Small intestine (tissue), 7 donors: Measurements from ENCODE around the gene TRIOBP. TPM values are rescaled to one million over a fixed set of nuclear protein-coding genes. Genes with fewer than 3 reads are reported as not detected.

Experiments
- DNase-seq, 2 donors: peaks; one replicate each; pipeline versions ENCODE4 v3.0.0 to v3.0.0-alpha.2; 2013
- FAIRE-seq: peaks from 2 replicates; lab custom pipeline; 2012; peaks lifted over from hg19 to GRCh38; lab: Jason Lieb, UNC
- H3K27ac ChIP-seq, 3 donors: one replicate each; pipeline ENCODE4 v1.5.1; 2013; ENCODE audit warnings: low read length in 2 of 3, mild to moderate bottlenecking in 2 of 3, control low read depth in 1 of 3, inconsistent platforms in 1 of 3, low read depth in 1 of 3, moderate library complexity in 1 of 3
- H3K27me3 ChIP-seq, 3 donors: one replicate each; pipeline ENCODE4 v1.6.1; 2013; ENCODE audit warnings: low read length in 3 of 3, inconsistent platforms in 1 of 3; ENCODE audit not compliant: control insufficient read depth in 3 of 3, insufficient read depth in 3 of 3
- H3K36me3 ChIP-seq, 3 donors: one replicate each; pipeline ENCODE4 v1.6.1; 2013; ENCODE audit warnings: low read length in 3 of 3, inconsistent platforms in 1 of 3, low read depth in 1 of 3, mild to moderate bottlenecking in 1 of 3, moderate library complexity in 1 of 3; ENCODE audit not compliant: control insufficient read depth in 3 of 3, insufficient read depth in 2 of 3
- H3K4me1 ChIP-seq, 3 donors: one replicate each; pipeline ENCODE4 v1.6.1; 2013; ENCODE audit warnings: low read length in 2 of 3, inconsistent platforms in 1 of 3, low read depth in 1 of 3, mild to moderate bottlenecking in 1 of 3, moderate library complexity in 1 of 3; ENCODE audit not compliant: control insufficient read depth in 3 of 3, insufficient read depth in 2 of 3
- H3K4me3 ChIP-seq, 3 donors: one replicate each; pipeline ENCODE4 v1.5.1; 2013; ENCODE audit warnings: low read length in 3 of 3, control low read depth in 1 of 3, inconsistent platforms in 1 of 3, low read depth in 1 of 3, mild to moderate bottlenecking in 1 of 3, moderate library complexity in 1 of 3
- H3K9me3 ChIP-seq, 2 donors: one replicate each; pipeline ENCODE4 v1.6.1; 2013; ENCODE audit warnings: low read depth in 1 of 2, low read length in 1 of 2; ENCODE audit not compliant: control insufficient read depth in 2 of 2, insufficient read depth in 1 of 2
- WGBS, 3 donors: extraction: QIAGEN DNeasy Blood & Tissue Kit; methylation state at CpG; one replicate each; pipeline ENCODE4 v1.1.7; 2013; 5-methylcytosine and 5-hydroxymethylcytosine counted together
- polyA plus RNA-seq, 4 donors: library from polyadenylated mRNA; stranded (reverse) in 3 of 4; unstranded in 1 of 4; fragments of 200-250 nt in 3 of 4; fragments of 120-200 nt in 1 of 4; gene quantifications; one replicate each; pipeline versions ENCODE4 v1.2.1 to v1.2.3, GENCODE V29; 2013
- donor health status: healthy with polysubstance abuse.
- donor health status: control.
- donor health status: control.
- donor health status: Bipolar disorder and iron deficiency.
- donor health status: healthy.

Gene TRIOBP
- polyA plus RNA-seq, 4 donors = 20.4 to 46.8 (median 35.2) TPM

DNA sequence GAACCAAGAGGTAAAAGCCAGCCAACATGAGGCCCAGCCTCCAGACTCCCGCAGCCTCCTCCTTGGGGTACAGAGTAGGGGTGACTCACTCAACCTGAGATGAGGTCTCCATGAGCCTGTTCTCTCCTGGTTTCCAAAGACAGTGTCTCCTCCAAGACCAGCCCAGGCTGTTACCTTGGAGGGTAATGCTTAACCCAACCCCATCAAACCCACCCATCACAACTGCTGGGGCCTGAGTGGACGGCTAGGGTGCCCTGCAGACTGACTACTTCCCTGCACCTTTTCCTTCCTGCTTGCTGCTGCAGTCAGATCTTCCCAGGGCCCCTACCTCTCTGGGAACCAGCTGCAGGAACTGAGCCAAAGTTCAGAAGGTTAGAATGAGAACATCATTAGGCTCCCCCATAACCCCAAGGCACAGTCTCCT lies 15.8 kb upstream of the TRIOBP start:
- Histone ChIP-seq H3K27me3 (no peaks in the 10 kb centered on the region), H3K36me3 (peaks cover 0 to 11% (median 0%) of the 10 kb centered on the region in 3 donors), H3K27ac (peak overlapping the region in 1 of 3 donors; percentile 17), H3K9me3 (no peaks in the 10 kb centered on the region), H3K4me1 (peaks cover 0 to 23% (median 3%) of the 10 kb centered on the region in 3 donors), H3K4me3 (no peak overlapping the region)
- 21 to 65% (median 42%) methylated on average over 2 of the region's 2 CpGs for WGBS, 3 donors
- FAIRE-seq = no peak
- DNase-seq = peak in 1 of 2 donors; percentile 56

- Histone ChIP-seq H3K4me1 (peaks cover 0 to 23% (median 3%) of the 10 kb centered on the region in 3 donors), H3K36me3 (peaks cover 0 to 11% (median 0%) of the 10 kb centered on the region in 3 donors), H3K4me3 (no peak overlapping the region), H3K27ac (no peak overlapping the region), H3K27me3 (no peaks in the 10 kb centered on the region), H3K9me3 (no peaks in the 10 kb centered on the region)
- DNase-seq (peak; percentile 90), FAIRE-seq (no peak)
- WGBS, 3 donors = 4 to 23% (median 4%) methylated on average over 6 of the region's 6 CpGs
Measured at GRCh38 chr22:37681556-37682049, 15.2 kb upstream of the TRIOBP start.

GRCh38 chr22:37684803-37685615 lies 11.8 kb upstream of the TRIOBP start:
- Histone ChIP-seq H3K4me1 (peaks cover 7 to 23% (median 10%) of the 10 kb centered on the region in 3 donors), H3K4me3 (no peak overlapping the region), H3K9me3 (no peaks in the 10 kb centered on the region), H3K27me3 (no peaks in the 10 kb centered on the region), H3K36me3 (peaks cover 0 to 22% (median 3%) of the 10 kb centered on the region in 3 donors), H3K27ac (peak overlapping the region; percentile 47 to 81 (median 69))
- DNase-seq = peak; percentile 82 to 93
- WGBS, 3 donors = 21 to 62% (median 38%) methylated on average over 16 of the region's 16 CpGs
- no peak for FAIRE-seq

DNA sequence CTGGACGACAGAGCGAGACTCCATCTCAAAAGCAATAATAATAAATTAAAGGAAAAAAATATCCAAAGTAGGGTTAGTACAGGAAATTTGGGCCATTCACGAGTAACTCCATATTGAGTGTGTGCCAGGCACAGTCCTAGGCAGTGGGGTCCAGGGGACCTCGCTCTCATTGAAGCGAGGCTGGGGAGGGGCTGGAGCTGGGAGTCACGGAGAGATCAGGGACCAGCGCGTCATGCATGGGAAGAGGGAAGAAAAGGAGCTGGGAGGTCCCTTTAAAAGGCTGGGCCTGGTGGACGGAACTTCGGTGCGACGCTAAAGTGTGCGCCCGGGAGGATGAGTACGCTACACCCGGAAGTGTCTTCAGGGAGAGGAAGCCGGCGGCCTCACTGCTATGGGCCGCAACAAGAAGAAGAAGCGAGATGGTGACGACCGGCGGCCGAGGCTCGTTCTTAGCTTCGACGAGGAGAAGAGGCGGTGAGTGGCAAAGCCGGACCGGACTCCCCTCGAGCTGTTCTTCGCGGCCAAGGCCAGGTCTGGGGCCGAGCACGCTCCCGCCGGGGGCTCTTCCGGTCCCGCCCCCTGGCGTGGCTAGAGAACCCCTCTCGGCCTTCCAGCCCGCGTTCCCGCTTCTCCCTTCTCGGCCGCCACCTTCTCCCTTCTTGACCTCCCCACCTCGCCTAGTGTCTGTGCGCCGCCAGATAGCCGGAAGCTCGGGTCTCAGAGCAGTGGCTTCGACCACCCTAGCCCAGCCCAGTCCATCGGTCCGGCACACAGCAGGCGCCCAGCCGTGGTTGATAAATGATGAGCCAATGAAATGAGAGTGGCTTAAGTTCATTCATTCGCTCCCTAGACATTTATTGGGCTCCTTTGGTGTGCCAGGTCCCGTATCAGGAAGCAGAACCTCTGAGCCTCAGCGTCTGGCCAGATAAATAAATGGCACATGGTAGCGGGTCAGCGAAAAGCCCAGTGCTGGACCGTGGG lies 10.6 kb upstream of the TRIOBP start, which contains the start of gene NOL12:
Gene NOL12 (plus strand): TSS at position 342 of the 981 bp plus-strand sequence. CDS start 50 bp downstream, at position 392.
- FAIRE-seq (no peak), DNase-seq (peak; percentile 93 to 96)
- 1 to 3% (median 3%) methylated on average over 48 to 62 of the region's 62 CpGs for WGBS, 3 donors
- no peaks in the 10 kb centered on the region for H3K27me3 ChIP-seq
- no peaks in the 10 kb centered on the region for H3K9me3 ChIP-seq
- H3K36me3 ChIP-seq = peaks cover 6 to 32% (median 9%) of the 10 kb centered on the region in 3 donors
- H3K27ac ChIP-seq = peak within 1 kb of the TSS; percentile 69 to 88 (median 81)
- H3K4me1 ChIP-seq = peaks cover 4 to 23% (median 10%) of the 10 kb centered on the region in 3 donors
- peak within 1 kb of the TSS; percentile 74 to 80 (median 75) for H3K4me3 ChIP-seq

DNA sequence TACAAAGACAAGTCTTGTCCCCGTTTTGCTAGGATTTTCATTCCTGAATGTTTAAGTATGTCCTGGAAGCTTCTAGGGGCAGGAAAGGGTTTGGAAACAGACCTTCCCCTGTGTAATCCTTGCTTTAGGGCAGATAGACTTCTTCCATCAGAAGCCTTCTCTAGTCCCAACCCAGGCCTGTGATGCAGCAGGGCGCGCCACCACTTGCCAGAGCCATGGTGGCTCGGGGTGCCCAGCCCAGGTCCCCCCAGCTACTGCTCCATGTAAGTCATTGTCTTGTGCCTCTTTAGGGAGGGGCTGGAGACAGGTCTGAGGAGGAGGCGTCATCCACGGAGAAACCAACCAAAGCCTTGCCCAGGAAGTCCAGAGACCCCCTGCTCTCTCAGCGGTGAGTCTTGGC lies 6.4 kb upstream of the TRIOBP start:
- peaks cover 14 to 68% (median 24%) of the 10 kb centered on the region in 3 donors for H3K36me3 ChIP-seq
- no peaks in the 10 kb centered on the region for H3K27me3 ChIP-seq
- 92 to 95% (median 93%) methylated on average over 7 of the region's 7 CpGs for WGBS, 3 donors

DNA sequence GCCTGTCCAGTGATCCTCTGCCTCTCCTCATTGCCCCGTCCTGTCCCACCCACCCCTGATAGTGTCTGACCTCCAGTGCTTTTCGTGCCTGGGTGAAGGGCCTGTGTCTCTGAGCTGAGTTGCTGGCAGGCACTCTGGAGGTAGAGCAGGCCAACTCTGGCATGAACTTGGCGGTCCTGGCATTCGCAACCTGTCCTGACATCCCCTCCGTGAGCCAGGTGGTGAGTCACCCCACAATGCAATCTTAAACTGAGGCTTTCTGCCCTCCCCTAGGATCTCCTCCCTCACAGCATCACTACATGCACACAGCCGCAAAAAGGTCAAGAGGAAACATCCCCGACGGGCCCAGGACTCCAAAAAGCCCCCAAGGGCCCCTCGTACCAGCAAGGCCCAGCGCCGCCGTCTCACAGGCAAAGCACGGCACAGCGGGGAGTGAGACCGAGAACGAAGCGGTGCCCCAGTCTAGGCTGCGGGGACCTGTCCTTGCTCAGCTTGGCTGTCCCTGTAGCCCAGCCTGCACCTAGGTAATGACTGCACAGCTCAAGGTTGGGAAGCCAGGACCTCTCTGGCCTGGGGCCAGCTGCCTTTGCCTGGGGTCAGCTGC lies 5.8 kb upstream of the TRIOBP start:
- no peaks in the 10 kb centered on the region for H3K27me3 ChIP-seq
- FAIRE-seq = no peak

More for the DNA sequence above, 6.4 kb upstream of the TRIOBP start:
- Histone ChIP-seq H3K9me3 (no peaks in the 10 kb centered on the region), H3K4me1 (peaks cover 4 to 14% (median 10%) of the 10 kb centered on the region in 3 donors), H3K27ac (no peak overlapping the region), H3K4me3 (no peak overlapping the region)
- no peak for DNase-seq
- FAIRE-seq = no peak

GRCh38 chr22:37692627-37693285 lies 4.1 kb upstream of the TRIOBP start:
- DNase-seq (no peak), FAIRE-seq (no peak)
- H3K27me3 ChIP-seq = no peaks in the 10 kb centered on the region
- peaks cover 0 to 8% (median 3%) of the 10 kb centered on the region in 3 donors for H3K4me1 ChIP-seq
- WGBS, 3 donors = 91 to 95% (median 92%) methylated on average over 15 of the region's 15 CpGs
- H3K9me3 ChIP-seq = no peaks in the 10 kb centered on the region
- H3K4me3 ChIP-seq = no peak overlapping the region
- no peak overlapping the region for H3K27ac ChIP-seq
- H3K36me3 ChIP-seq = peaks cover 14 to 66% (median 24%) of the 10 kb centered on the region in 3 donors

More for the DNA sequence above, 5.8 kb upstream of the TRIOBP start:
- Histone ChIP-seq H3K4me1 (peaks cover 4 to 10% (median 10%) of the 10 kb centered on the region in 3 donors), H3K36me3 (peaks cover 14 to 69% (median 24%) of the 10 kb centered on the region in 3 donors), H3K27ac (no peak overlapping the region), H3K9me3 (no peaks in the 10 kb centered on the region), H3K4me3 (no peak overlapping the region)
- DNase-seq = no peak
- WGBS, 3 donors = 94 to 96% (median 95%) methylated on average over 17 to 18 of the region's 18 CpGs
